Spleen (tissue), 11 donors: ENCODE data around the gene ALDH1A3. TPM values are rescaled to one million over a fixed set of nuclear protein-coding genes. Genes with fewer than 3 reads are reported as not detected.

Source experiments
- DNase-seq: peaks from one replicate; pipeline ENCODE4 v3.0.0-alpha.2; 2020
- H3K27ac ChIP-seq, 8 donors: fragments of 200-600 bp; sonication (generic) in 7 of 8; 1 replicate in 4 of 8; 2 replicates in 4 of 8; pipeline versions ENCODE4 v1.5.0 to v1.8.0; 2016 to 2021; ENCODE audit warnings: inconsistent platforms in 4 of 8, mild to moderate bottlenecking in 4 of 8, moderate library complexity in 1 of 8
- H3K27me3 ChIP-seq, 7 donors: fragments of 200-600 bp; sonication (generic) in 6 of 7; replicated peaks in 1 of 7; 1 replicate in 4 of 7; 2 replicates in 3 of 7; pipeline versions ENCODE4 v1.5.0 to v1.8.0; 2016 to 2021; ENCODE audit warnings: inconsistent platforms in 3 of 7, mild to moderate bottlenecking in 1 of 7
- H3K36me3 ChIP-seq, 6 donors: fragments of 200-600 bp; sonication (generic) in 5 of 6; 1 replicate in 4 of 6; 2 replicates in 2 of 6; pipeline versions ENCODE4 v1.5.0 to v1.8.0; 2016 to 2021; ENCODE audit warnings: inconsistent platforms in 2 of 6
- H3K4me1 ChIP-seq, 6 donors: fragments of 200-600 bp; sonication (generic) in 5 of 6; 1 replicate in 3 of 6; 2 replicates in 3 of 6; pipeline versions ENCODE4 v1.5.0 to v1.8.0; 2016 to 2021; ENCODE audit warnings: inconsistent platforms in 3 of 6
- H3K4me3 ChIP-seq, 8 donors: fragments of 200-600 bp; sonication (generic) in 7 of 8; 1 replicate in 4 of 8; 2 replicates in 4 of 8; pipeline versions ENCODE4 v1.5.0 to v1.8.0; 2016 to 2021; ENCODE audit warnings: inconsistent platforms in 4 of 8, mild to moderate bottlenecking in 4 of 8, moderate library complexity in 2 of 8
- H3K9me3 ChIP-seq, 8 donors: fragments of 200-600 bp; sonication (generic) in 7 of 8; 1 replicate in 4 of 8; 2 replicates in 4 of 8; pipeline versions ENCODE4 v1.5.0 to v1.8.0; 2016 to 2021; ENCODE audit warnings: inconsistent platforms in 4 of 8
- CTCF ChIP-seq, 11 experiments: fragments of 200-600 bp in 7 of 11; fragments of 450-650 bp in 4 of 11; sonication (generic) in 4 of 11; IDR thresholded peaks in 8 of 11; conservative IDR thresholded peaks in 3 of 11; 1 replicate in 7 of 11; 2 replicates in 4 of 11; pipeline versions ENCODE4 v1.4.0 to v1.8.0; 2016 to 2021; ENCODE audit warnings: antibody characterized with exemption in 11 of 11, inconsistent platforms in 4 of 11, mild to moderate bottlenecking in 1 of 11
- POLR2A ChIP-seq, 3 donors: fragments of 450-650 bp; IDR thresholded peaks; one replicate each; pipeline ENCODE4 v1.5.1; 2017; ENCODE audit warnings: antibody characterized with exemption in 3 of 3, mild to moderate bottlenecking in 1 of 3
- POLR2AphosphoS5 ChIP-seq, 3 donors: sonication (generic); formaldehyde crosslinking; IDR thresholded peaks; one replicate each; pipeline ENCODE4 v1.5.1; 2017; ENCODE audit warnings: antibody characterized with exemption in 3 of 3
- WGBS, 5 donors: extraction: QIAGEN DNeasy Blood & Tissue Kit in 3 of 5; methylation state at CpG; one replicate each; pipeline versions ENCODE4 v1.1.5 to v1.1.7; 2013 to 2018; 5-methylcytosine and 5-hydroxymethylcytosine counted together
- intact Hi-C: fragments of 100-400 bp; cut with DNase I; formaldehyde crosslinking; loops from one replicate; pipeline ENCODE4 v1.15.0; 2023; ENCODE audit warnings: low total_unique reads
- polyA plus RNA-seq, 3 donors: library from polyadenylated mRNA; stranded (reverse); fragments of 200-250 nt; gene quantifications; one replicate each; pipeline ENCODE4 v1.2.1, GENCODE V29; 2013
- total RNA-seq, 7 donors: library from RNA; depleted of rRNA in 3 of 7; stranded (reverse); fragments of >200 nt in 3 of 7; fragmentation: NEBNext Ultra II Directional in 4 of 7; extraction: Animal tissue kit (Norgen Biotek cat#: 25700) in 4 of 7; gene quantifications; one replicate each; pipeline versions ENCODE4 v1.1.0 to v1.2.1, GENCODE V29; 2016 to 2021
- donor health status: healthy with polysubstance abuse.
- donor health status: DM: no; HTN: no; CAD: no; lungs with moderate emphysema.
- donor health status: DM: no; HTN: no; CAD: no.
- donor health status: Bipolar disorder and iron deficiency.
- donor health status: healthy.
- donor health status: DM: no; HTN: no; CAD: no.
- donor health status: DM: yes; HTN: yes; CAD: no.

Gene ALDH1A3
- total and polyA plus RNA-seq, 10 donors = 0.94 to 22.3 (median 4.6) TPM

DNA sequence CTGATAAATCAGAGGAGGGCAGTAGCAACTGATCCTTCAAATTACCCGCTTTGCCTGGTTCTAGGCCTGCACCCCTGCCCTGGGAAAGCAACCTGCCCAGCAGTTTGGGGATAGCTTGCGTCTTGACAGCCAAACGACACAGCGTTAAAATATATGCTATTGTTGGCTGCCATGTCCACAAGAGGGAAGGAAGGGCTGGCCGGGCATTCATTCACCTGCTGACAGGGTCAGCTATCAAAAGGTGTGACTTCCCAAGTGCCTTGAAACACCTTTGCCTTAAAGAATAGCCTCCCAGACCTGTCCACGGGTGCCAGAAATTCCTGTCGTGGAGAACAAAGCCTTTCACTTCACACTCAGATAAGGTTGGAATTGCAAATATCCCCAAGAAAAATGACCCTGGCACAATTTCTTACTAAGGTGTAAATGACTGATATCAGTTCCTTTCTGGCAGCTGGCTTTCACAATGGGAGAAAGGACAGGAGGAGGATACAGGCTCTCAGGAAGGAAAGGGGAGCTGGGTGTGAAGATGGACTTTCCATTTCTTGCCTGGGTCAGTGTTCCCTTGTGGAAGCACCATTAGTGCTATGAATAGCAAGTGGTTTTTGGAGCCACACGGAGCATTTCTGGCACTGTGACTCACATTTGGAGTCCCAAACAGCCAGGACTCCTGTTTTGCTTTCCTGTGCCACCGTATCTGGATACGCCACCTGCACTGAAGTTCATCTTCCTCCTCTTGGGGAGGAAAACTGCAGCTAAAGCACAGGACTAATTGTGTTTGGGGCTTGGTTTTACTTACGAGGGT lies 19.2 kb downstream of the ALDH1A3 start:
- Histone ChIP-seq H3K27ac (peak overlapping the region in 3 of 8 donors; percentile 86 to 89 (median 87)), H3K9me3 (no peaks in the 10 kb centered on the region), H3K4me3 (no peak overlapping the region), H3K4me1 (peaks cover 0 to 44% (median 37%) of the 10 kb centered on the region in 6 donors), H3K27me3 (peaks cover 0 to under 1% (median 0%) of the 10 kb centered on the region in 7 donors), H3K36me3 (no peaks in the 10 kb centered on the region)
- TF ChIP-seq POLR2AphosphoS5 (IDR thresholded peaks at IDR 0.05) (no peak), CTCF (IDR thresholded peaks at IDR 0.05 in 8 of 11, conservative IDR thresholded peaks at IDR 0.05 in 3 of 11) (no peak), POLR2A (IDR thresholded peaks at IDR 0.05) (no peak)
- 72 to 83% (median 79%) methylated on average over 11 of the region's 11 CpGs for WGBS, 5 donors
- DNase-seq = no peak
- intact Hi-C loops = no loop called here

GRCh38 chr15:100899601-100900000 lies 20.0 kb downstream of the ALDH1A3 start:
- H3K9me3 ChIP-seq = no peaks in the 10 kb centered on the region
- no peak for TF ChIP-seq POLR2AphosphoS5 (IDR thresholded peaks at IDR 0.05)
- no peak for TF ChIP-seq POLR2A (IDR thresholded peaks at IDR 0.05)
- TF ChIP-seq CTCF (IDR thresholded peaks at IDR 0.05 in 8 of 11, conservative IDR thresholded peaks at IDR 0.05 in 3 of 11) = no peak
- H3K4me3 ChIP-seq = no peak overlapping the region
- DNase-seq = no peak
- intact Hi-C loops = no loop called here
- 47 to 65% (median 52%) methylated on average over 5 of the region's 5 CpGs for WGBS, 5 donors
- peak overlapping the region in 4 of 8 donors; percentile 80 to 89 (median 86) for H3K27ac ChIP-seq
- H3K4me1 ChIP-seq = peaks cover 0 to 44% (median 37%) of the 10 kb centered on the region in 6 donors
- H3K27me3 ChIP-seq = no peaks in the 10 kb centered on the region
- no peaks in the 10 kb centered on the region for H3K36me3 ChIP-seq

DNA sequence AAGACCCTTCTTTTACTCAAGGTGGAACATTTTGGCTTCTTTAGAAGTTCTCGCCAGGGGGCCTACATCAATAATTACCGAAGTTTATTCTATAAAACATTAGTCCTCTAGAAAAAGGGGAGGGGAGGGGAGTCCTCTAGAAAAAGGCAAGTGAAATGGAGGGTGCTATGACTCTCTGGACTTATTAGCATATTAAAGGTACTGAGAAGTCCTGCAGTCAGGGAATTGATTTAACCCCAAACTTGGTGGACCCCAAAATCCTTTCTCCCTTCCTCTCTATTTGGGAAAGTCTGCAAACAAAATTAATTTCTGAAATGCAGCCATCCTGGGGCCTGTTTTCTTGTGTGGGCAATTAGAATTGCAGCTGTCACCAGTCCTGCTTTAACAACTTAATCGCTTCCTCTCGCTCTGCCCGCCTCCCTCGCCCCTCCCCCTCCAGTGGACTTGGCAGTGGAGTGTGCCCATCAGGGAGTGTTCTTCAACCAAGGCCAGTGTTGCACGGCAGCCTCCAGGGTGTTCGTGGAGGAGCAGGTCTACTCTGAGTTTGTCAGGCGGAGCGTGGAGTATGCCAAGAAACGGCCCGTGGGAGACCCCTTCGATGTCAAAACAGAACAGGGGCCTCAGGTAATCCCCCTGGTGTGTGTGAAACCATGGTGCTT lies 20.6 kb downstream of the ALDH1A3 start:
- Histone ChIP-seq H3K27me3 (no peaks in the 10 kb centered on the region), H3K27ac (peak overlapping the region; percentile 13 to 89 (median 82)), H3K9me3 (no peaks in the 10 kb centered on the region), H3K4me1 (peaks cover 0 to 44% (median 37%) of the 10 kb centered on the region in 6 donors), H3K36me3 (no peaks in the 10 kb centered on the region), H3K4me3 (no peak overlapping the region)
- TF ChIP-seq CTCF (IDR thresholded peaks at IDR 0.05 in 8 of 11, conservative IDR thresholded peaks at IDR 0.05 in 3 of 11) (no peak), POLR2AphosphoS5 (IDR thresholded peaks at IDR 0.05) (peak; percentile 20 to 83 (median 75)), POLR2A (IDR thresholded peaks at IDR 0.05) (no peak)
- intact Hi-C loops = no loop called here
- DNase-seq = no peak
- 60 to 88% (median 73%) methylated on average over 13 of the region's 13 CpGs for WGBS, 5 donors

- Histone ChIP-seq H3K27ac (peak overlapping the region; percentile 13 to 89 (median 82)), H3K4me1 (peaks cover 0 to 44% (median 37%) of the 10 kb centered on the region in 6 donors), H3K9me3 (no peaks in the 10 kb centered on the region), H3K4me3 (no peak overlapping the region), H3K27me3 (no peaks in the 10 kb centered on the region), H3K36me3 (no peaks in the 10 kb centered on the region)
- TF ChIP-seq POLR2A (IDR thresholded peaks at IDR 0.05) = no peak
- TF ChIP-seq POLR2AphosphoS5 (IDR thresholded peaks at IDR 0.05) = no peak
- no peak for TF ChIP-seq CTCF (IDR thresholded peaks at IDR 0.05 in 8 of 11, conservative IDR thresholded peaks at IDR 0.05 in 3 of 11)
- intact Hi-C loops = no loop called here
- DNase-seq = no peak
- WGBS, 5 donors = 70 to 89% (median 87%) methylated on average over 8 to 9 of the region's 9 CpGs
These were observed 21.2 kb downstream of the ALDH1A3 start for GRCh38 chr15:100900795-100901169.
